MM.1S (cell line): ENCODE data around the gene URB1.
"Not testable (repeated sequence)": the region's sequence is repeated elsewhere in the genome, so short reads cannot be mapped to it uniquely, and the experiment has no call there.

ENCODE experiments used
- EZH2 ChIP-seq: fragments of 300-600 bp; sonication (generic); optimal IDR thresholded peaks from 2 replicates; pipeline ENCODE3; 2017; ENCODE audit warnings: low read depth, mild to moderate bottlenecking, antibody characterized with exemption, low read length, mixed read lengths
- TF ChIP-seq, protein P1 (sequence below): fragments of 300-600 bp; sonication (generic); IDR thresholded peaks from 2 replicates; pipeline ENCODE4 v1.5.1; 2016; ENCODE audit warnings: antibody characterized with exemption, low read length, mixed read lengths

DNA sequence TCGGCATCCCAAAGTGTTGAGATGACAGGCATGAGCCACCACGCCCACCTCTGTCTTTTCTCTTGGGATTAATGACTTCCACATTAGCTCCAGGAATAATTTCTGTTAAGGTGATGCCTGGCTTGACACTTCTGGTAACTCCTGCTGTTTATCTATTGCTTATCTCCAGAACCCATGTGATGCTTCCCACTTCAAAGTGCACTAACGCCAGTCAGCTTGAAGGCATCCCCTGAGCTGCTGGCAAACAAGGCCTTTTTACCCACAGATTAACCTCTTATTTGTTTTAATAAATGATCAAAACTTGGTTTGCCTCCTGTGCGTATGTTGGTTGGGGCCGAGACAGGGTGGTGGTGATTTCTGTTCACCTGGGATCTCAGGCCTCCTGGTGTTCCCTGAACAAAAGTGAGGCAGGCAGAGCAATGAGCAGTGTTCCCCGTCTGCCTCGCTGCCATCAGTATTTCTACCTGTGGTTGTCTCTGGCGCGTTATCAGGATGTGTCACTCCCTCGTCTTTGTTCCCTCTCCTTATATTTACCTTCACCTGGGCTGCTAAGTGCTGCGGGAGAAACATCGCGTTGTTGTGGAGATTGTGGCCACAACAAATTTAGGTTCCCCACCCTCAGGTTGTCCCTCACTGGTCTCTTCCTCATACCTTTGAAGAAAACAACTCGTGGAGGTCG is 40.3 kb upstream of the URB1 start:
- TF ChIP-seq, protein P1, sequence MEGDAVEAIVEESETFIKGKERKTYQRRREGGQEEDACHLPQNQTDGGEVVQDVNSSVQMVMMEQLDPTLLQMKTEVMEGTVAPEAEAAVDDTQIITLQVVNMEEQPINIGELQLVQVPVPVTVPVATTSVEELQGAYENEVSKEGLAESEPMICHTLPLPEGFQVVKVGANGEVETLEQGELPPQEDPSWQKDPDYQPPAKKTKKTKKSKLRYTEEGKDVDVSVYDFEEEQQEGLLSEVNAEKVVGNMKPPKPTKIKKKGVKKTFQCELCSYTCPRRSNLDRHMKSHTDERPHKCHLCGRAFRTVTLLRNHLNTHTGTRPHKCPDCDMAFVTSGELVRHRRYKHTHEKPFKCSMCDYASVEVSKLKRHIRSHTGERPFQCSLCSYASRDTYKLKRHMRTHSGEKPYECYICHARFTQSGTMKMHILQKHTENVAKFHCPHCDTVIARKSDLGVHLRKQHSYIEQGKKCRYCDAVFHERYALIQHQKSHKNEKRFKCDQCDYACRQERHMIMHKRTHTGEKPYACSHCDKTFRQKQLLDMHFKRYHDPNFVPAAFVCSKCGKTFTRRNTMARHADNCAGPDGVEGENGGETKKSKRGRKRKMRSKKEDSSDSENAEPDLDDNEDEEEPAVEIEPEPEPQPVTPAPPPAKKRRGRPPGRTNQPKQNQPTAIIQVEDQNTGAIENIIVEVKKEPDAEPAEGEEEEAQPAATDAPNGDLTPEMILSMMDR: not testable (repeated sequence)
- TF ChIP-seq EZH2: not testable (repeated sequence)
